A549 (cell line): ENCODE measurements around the gene SHTN1. TPM values are rescaled to one million over a fixed set of nuclear protein-coding genes. Genes with fewer than 3 reads are reported as not detected.

Experiments
- ATAC-seq, 2 experiments: fragments of 200-7000 bp in 1 of 2; fragments of >200 bp in 1 of 2; cut with Nextera tagmentation in 1 of 2; cut with Tn5 transposase in 1 of 2; 3 replicates each; pipeline versions ENCODE4 v1.8.0 to v1.9.1; 2018 to 2020; ENCODE audit warnings: mild to moderate bottlenecking in 1 of 2, moderate library complexity in 1 of 2
- CTCF ChIA-PET: fragments of 300-600 bp; sonication (Branson Sonifier 250); formaldehyde crosslinking; extraction: SDS; loops from one replicate; lab custom pipeline; 2021; ENCODE audit warnings: antibody characterized with exemption, inconsistent platforms; lab: Yijun Ruan, JAX
- POLR2A ChIA-PET: fragments of 350-600 bp; formaldehyde crosslinking; extraction: SDS; loops from one replicate; lab custom pipeline; 2021; ENCODE audit warnings: antibody characterized with exemption, inconsistent platforms; lab: Yijun Ruan, JAX
- DNase-seq, 2 experiments: peaks; one replicate each; pipeline versions ENCODE4 v3.0.0 to v3.0.0-alpha.2; 2011 to 2016; ENCODE audit warnings: low read depth in 1 of 2, low spot score in 1 of 2
- FAIRE-seq: peaks from 2 replicates; lab custom pipeline; 2011; peaks lifted over from hg19 to GRCh38; lab: Jason Lieb, UNC
- H3K27ac ChIP-seq, 2 experiments: fragments of >200 bp; sonication (Bioruptor Twin); formaldehyde crosslinking; 3 replicates each; pipeline ENCODE4 v1.5.1; 2016 to 2017
- H3K4me1 ChIP-seq: fragments of >200 bp; sonication (Bioruptor Twin); formaldehyde crosslinking; 3 replicates; pipeline ENCODE4 v1.6.1; 2016
- H3K4me2 ChIP-seq: fragments of >200 bp; sonication (Bioruptor Twin); formaldehyde crosslinking; 3 replicates; pipeline ENCODE4 v1.6.1; 2016
- H3K4me3 ChIP-seq: fragments of >200 bp; sonication (Bioruptor Twin); formaldehyde crosslinking; 3 replicates; pipeline ENCODE4 v1.5.1; 2016
- H3K9me3 ChIP-seq: fragments of >200 bp; sonication (Bioruptor Twin); formaldehyde crosslinking; 3 replicates; pipeline ENCODE4 v1.6.1; 2016
- BHLHE40 ChIP-seq: IDR thresholded peaks from 2 replicates; pipeline ENCODE4 v1.6.1; 2012; ENCODE audit warnings: low read depth, low read length, inconsistent platforms
- CBX8 ChIP-seq: fragments of 200-600 bp; sonication (generic); IDR thresholded peaks from 2 replicates; pipeline ENCODE4 v1.6.1; 2016
- CEBPB ChIP-seq, 2 experiments: fragments of >200 bp in 1 of 2; sonication (Bioruptor Twin) in 1 of 2; formaldehyde crosslinking in 1 of 2; IDR thresholded peaks; 2 replicates each; pipeline ENCODE4 v1.6.1; 2012 to 2016
- CHD2 ChIP-seq: fragments of 150-350 bp; IDR thresholded peaks from 2 replicates; pipeline ENCODE4 v1.6.1; 2014; ENCODE audit warnings: low read length; ENCODE audit not compliant: partially characterized antibody
- CTCF ChIP-seq: fragments of >200 bp; sonication (Bioruptor Twin); formaldehyde crosslinking; IDR thresholded peaks from 3 replicates; pipeline ENCODE4 v1.5.1; 2016
- EHMT2 ChIP-seq: fragments of 200-600 bp; sonication (generic); IDR thresholded peaks from 2 replicates; pipeline ENCODE4 v1.6.1; 2016; ENCODE audit warnings: antibody characterized with exemption, low read depth, mild to moderate bottlenecking, moderate library complexity
- ESRRA ChIP-seq: fragments of 150-350 bp; IDR thresholded peaks from 2 replicates; pipeline ENCODE4 v1.6.1; 2014; ENCODE audit warnings: mild to moderate bottlenecking, low read length, borderline replicate concordance
- FOSB ChIP-seq: fragments of 250-450 bp; sonication (Bioruptor Pico); IDR thresholded peaks from 2 replicates; pipeline ENCODE4 v1.5.0; 2020; ENCODE audit warnings: mild to moderate bottlenecking, moderate library complexity
- FOSL2 ChIP-seq, 2 experiments: fragments of 450-650 bp in 1 of 2; fragments of >200 bp in 1 of 2; sonication (Bioruptor Twin) in 1 of 2; formaldehyde crosslinking; IDR thresholded peaks; 2 replicates each; pipeline versions ENCODE4 v1.5.0 to v1.6.1; 2016 to 2020; ENCODE audit warnings: mild to moderate bottlenecking in 1 of 2, moderate library complexity in 1 of 2
- FOXS1 ChIP-seq: fragments of 250-450 bp; sonication (Bioruptor Pico); IDR thresholded peaks from 2 replicates; pipeline ENCODE4 v1.5.0; 2020; ENCODE audit warnings: mild to moderate bottlenecking, moderate library complexity
- HDAC2 ChIP-seq: fragments of 200-600 bp; sonication (generic); IDR thresholded peaks from 2 replicates; pipeline ENCODE4 v1.6.1; 2016
- HEYL ChIP-seq: fragments of 250-450 bp; sonication (Bioruptor Pico); IDR thresholded peaks from 2 replicates; pipeline ENCODE4 v1.8.0; 2021; ENCODE audit warnings: mild to moderate bottlenecking, moderate library complexity
- HOXB5 ChIP-seq: fragments of 250-450 bp; sonication (Bioruptor Pico); IDR thresholded peaks from 2 replicates; pipeline ENCODE4 v1.5.0; 2020; ENCODE audit warnings: mild to moderate bottlenecking, moderate library complexity
- JUNB ChIP-seq: fragments of >200 bp; sonication (Bioruptor Twin); formaldehyde crosslinking; IDR thresholded peaks from 2 replicates; pipeline ENCODE4 v1.6.1; 2016
- KDM5A ChIP-seq: fragments of 200-600 bp; sonication (generic); IDR thresholded peaks from 2 replicates; pipeline ENCODE4 v1.6.1; 2016; ENCODE audit warnings: antibody characterized with exemption, mild to moderate bottlenecking
- MAZ ChIP-seq: fragments of 150-350 bp; IDR thresholded peaks from 2 replicates; pipeline ENCODE4 v1.6.1; 2014; ENCODE audit warnings: antibody characterized with exemption, low read depth, low read length, borderline replicate concordance
- NFE2L2 ChIP-seq: fragments of 150-350 bp; conservative IDR thresholded peaks from 2 replicates; pipeline ENCODE4 v1.6.1; 2014; ENCODE audit warnings: low read length
- NR3C1 ChIP-seq: fragments of >200 bp; sonication (Bioruptor Twin); formaldehyde crosslinking; IDR thresholded peaks from 3 replicates; pipeline ENCODE4 v1.6.1; 2017
- PBX3 ChIP-seq: IDR thresholded peaks from 2 replicates; pipeline ENCODE4 v1.6.1; 2012
- PHF8 ChIP-seq: fragments of 200-600 bp; sonication (generic); IDR thresholded peaks from 2 replicates; pipeline ENCODE4 v1.6.1; 2016; ENCODE audit warnings: low read depth, mild to moderate bottlenecking, antibody characterized with exemption, moderate library complexity, borderline replicate concordance
- POLR2AphosphoS2 ChIP-seq: conservative IDR thresholded peaks from 2 replicates; pipeline ENCODE4 v1.6.1; 2012; ENCODE audit warnings: low read length, improper control_type of control experiment, inconsistent platforms
- RCOR1 ChIP-seq: fragments of 150-350 bp; IDR thresholded peaks from 2 replicates; pipeline ENCODE4 v1.6.1; 2014; ENCODE audit warnings: antibody characterized with exemption, low read length, low read depth
- RFX5 ChIP-seq: fragments of 450-650 bp; IDR thresholded peaks from 2 replicates; pipeline ENCODE4 v1.7.1; 2014; ENCODE audit warnings: antibody characterized with exemption, mild to moderate bottlenecking, moderate library complexity
- RNF2 ChIP-seq: fragments of 200-600 bp; sonication (generic); IDR thresholded peaks from 2 replicates; pipeline ENCODE4 v1.6.1; 2016; ENCODE audit warnings: low read depth, mild to moderate bottlenecking, antibody characterized with exemption, moderate library complexity, borderline replicate concordance
- ZC3H11A ChIP-seq: fragments of 450-650 bp; IDR thresholded peaks from 2 replicates; pipeline ENCODE4 v1.6.1; 2014; ENCODE audit warnings: antibody characterized with exemption, mild to moderate bottlenecking
- WGBS: methylation state at CpG from one replicate; pipeline ENCODE4 v1.1.6; 2017; ENCODE audit errors: missing lambda C conversion rate; 5-methylcytosine and 5-hydroxymethylcytosine counted together
- polyA plus RNA-seq, 4 experiments: library from polyadenylated mRNA; depleted of rRNA in 3 of 4; stranded (reverse); fragments of >200 nt; fragmentation: RNase III in 1 of 4; extraction: RNeasy Plus Mini Kit Qiagen cat#74134 plus additional on column Dnase treatment in 1 of 4; gene quantifications; 2 replicates in 3 of 4; 3 replicates in 1 of 4; pipeline ENCODE4 v1.2.3, GENCODE V29; 2011 to 2017
- TF ChIP-seq, protein P1 (sequence below): IDR thresholded peaks from 2 replicates; pipeline ENCODE4 v1.6.1; 2012

The SHTN1 gene
- polyA plus RNA-seq, 2 of the 4 experiments (the other 2 are of a cell fraction): 21.7 to 63.1 TPM

GRCh38 chr10:116866987-116867595 is 137.9 kb downstream of the SHTN1 start:
- no peak overlapping the region for H3K27ac ChIP-seq
- no peaks in the 10 kb centered on the region for H3K9me3 ChIP-seq
- H3K4me1 ChIP-seq: peaks cover 13% of the 10 kb centered on the region; the same call in 2 of the 3 replicates
- ChIA-PET POLR2A (no interaction called here), CTCF (interaction anchor here (1.3 to 1.6 kb wide), 2 partner anchors 10 to 299 kb away, joined by 3 to 6 read pairs; no protein-coding TSS in a partner anchor)
- WGBS: 79% methylated on average over 6 of the region's 6 CpGs
- H3K4me2 ChIP-seq: peak overlapping the region; percentile 20; the same call in 2 of the 3 replicates
- no peak for FAIRE-seq
- peak in 1 of 2 experiments; percentile 36; a peak in 2 of 6 replicates for ATAC-seq
- DNase-seq: no peak
- TF ChIP-seq CHD2 (no peak), HDAC2 (no peak), PHF8 (no peak), BHLHE40 (no peak), RFX5 (no peak), POLR2AphosphoS2 (no peak), FOXS1 (no peak)
- no peak overlapping the region for H3K4me3 ChIP-seq

DNA sequence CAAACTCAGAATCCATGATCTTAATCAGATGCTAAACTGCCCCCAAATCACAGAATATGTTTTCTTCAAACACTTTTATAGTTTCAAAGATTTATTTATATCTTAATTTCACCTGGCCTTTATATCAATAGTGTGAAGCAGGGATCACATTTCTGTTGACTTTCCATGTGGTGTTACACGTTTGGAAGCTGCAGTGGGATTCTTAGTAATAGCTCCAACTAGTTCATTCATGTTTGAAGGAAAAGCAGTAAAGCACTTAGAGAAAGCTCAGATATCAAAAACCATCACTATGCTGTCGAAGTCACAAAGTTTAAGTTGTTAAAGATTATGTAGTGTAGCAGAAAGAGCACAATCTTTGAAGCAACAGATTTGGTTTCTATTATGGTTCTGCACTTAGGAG is 138.9 kb downstream of the SHTN1 start:
- H3K27ac ChIP-seq: no peak overlapping the region
- TF ChIP-seq MAZ (no peak), HEYL (no peak), ZC3H11A (no peak), HOXB5 (CRISPR knock-in tag) (no peak), NR3C1 (no peak), CBX8 (no peak), PBX3 (no peak), FOSB (no peak), BHLHE40 (no peak), EHMT2 (no peak), KDM5A (no peak), NFE2L2 (no peak), ESRRA (no peak), JUNB (no peak), CHD2 (no peak), PHF8 (no peak), CEBPB (IDR thresholded peaks at IDR 0.05) (no peak)
- TF ChIP-seq, all 56 proteins: peak for 0
- WGBS: 48% methylated on average over 2 of the region's 2 CpGs
- H3K4me1 ChIP-seq: peaks cover 12% of the 10 kb centered on the region; the same call in 2 of the 3 replicates
- H3K4me2 ChIP-seq: no peak overlapping the region
- ChIA-PET POLR2A (no interaction called here), CTCF (interaction anchor here (0.6 to 1.6 kb wide), 4 partner anchors 9 to 308 kb away, joined by 3 to 6 read pairs (median 3); no protein-coding TSS in a partner anchor)
- no peak overlapping the region for H3K4me3 ChIP-seq
- FAIRE-seq: no peak
- DNase-seq: no peak
- H3K9me3 ChIP-seq: no peaks in the 10 kb centered on the region
- no peak for ATAC-seq

DNA sequence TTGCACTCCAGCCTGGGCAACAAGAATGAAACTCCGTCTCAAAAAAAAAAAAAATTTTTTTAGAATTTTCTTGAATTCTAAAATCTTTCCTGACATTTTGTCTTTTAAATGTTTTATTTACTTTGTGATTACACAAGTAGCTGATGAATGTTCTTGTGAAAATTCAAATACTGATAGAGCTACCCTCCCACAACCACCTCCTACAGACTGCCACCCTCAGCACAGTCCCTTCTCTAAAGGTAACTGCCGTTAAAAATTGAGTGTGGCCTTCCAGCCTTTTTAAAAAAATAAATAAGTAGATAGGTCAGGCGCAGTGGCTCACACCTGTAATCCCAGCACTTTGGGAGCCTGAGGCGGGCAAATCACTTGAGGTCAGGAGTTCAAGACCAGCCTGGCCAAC is 140.6 kb downstream of the SHTN1 start:
- POLR2A ChIA-PET: no interaction called here
- no peak for TF ChIP-seq CTCF
- TF ChIP-seq RNF2: no peak
- TF ChIP-seq, protein P1, sequence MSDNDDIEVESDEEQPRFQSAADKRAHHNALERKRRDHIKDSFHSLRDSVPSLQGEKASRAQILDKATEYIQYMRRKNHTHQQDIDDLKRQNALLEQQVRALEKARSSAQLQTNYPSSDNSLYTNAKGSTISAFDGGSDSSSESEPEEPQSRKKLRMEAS: no peak
- TF ChIP-seq RCOR1: no peak
- TF ChIP-seq JUNB: no peak
- TF ChIP-seq RFX5: no peak
- no peak for TF ChIP-seq FOSL2 (IDR thresholded peaks at IDR 0.05)
- no peak for TF ChIP-seq FOSL2 (CRISPR knock-in tag; IDR thresholded peaks at IDR 0.05)
- TF ChIP-seq, all 56 proteins: peak for 0
- H3K4me3 ChIP-seq: no peak overlapping the region
- no peak overlapping the region for H3K27ac ChIP-seq
- H3K4me2 ChIP-seq: no peak overlapping the region
- CTCF ChIA-PET: interaction anchor here (1.3 kb wide), 1 partner anchor 77 kb away, joined by 3 read pairs; no protein-coding TSS in a partner anchor
- FAIRE-seq: no peak
- H3K4me1 ChIP-seq: peaks cover 9% of the 10 kb centered on the region; the same call in 2 of the 3 replicates
- 88% methylated on average over 4 of the region's 4 CpGs for WGBS
- H3K9me3 ChIP-seq: no peaks in the 10 kb centered on the region
- DNase-seq: no peak
- ATAC-seq: no peak
